Ovary (tissue), 3 donors: Measurements from ENCODE around the gene LCNL1.

Experiments
- CTCF ChIP-seq, 3 donors: fragments of 450-650 bp in 2 of 3; fragments of 200-600 bp in 1 of 3; IDR thresholded peaks; one replicate each; pipeline versions ENCODE4 v1.5.1 to v1.8.0; 2016 to 2022; ENCODE audit warnings: antibody characterized with exemption in 3 of 3, mild to moderate bottlenecking in 1 of 3
- EP300 ChIP-seq: sonication (generic); formaldehyde crosslinking; IDR thresholded peaks from one replicate; pipeline ENCODE4 v1.6.1; 2017; ENCODE audit warnings: antibody characterized with exemption
- POLR2A ChIP-seq: fragments of 450-650 bp; IDR thresholded peaks from one replicate; pipeline ENCODE4 v1.6.1; 2017; ENCODE audit warnings: antibody characterized with exemption, mild to moderate bottlenecking, moderate library complexity
- donor health status: DM: no; HTN: no; CAD: no.

- TF ChIP-seq POLR2A (no peak), CTCF (IDR thresholded peaks at IDR 0.05) (no peak), EP300 (no peak)
Observed at GRCh38 chr9:137011156-137011555, 28.4 kb downstream of the LCNL1 start.
